IPS-20b (cell line): ENCODE data around the gene RNU6-9.
A peak's percentile ranks its signal among the peaks of the same experiment; 100 is the strongest.
"Not testable (repeated sequence)": the region's sequence is repeated elsewhere in the genome, so short reads cannot be mapped to it uniquely, and the experiment has no call there.

Experiments used
- H3K27ac ChIP-seq: one replicate; pipeline ENCODE4 v1.5.1; 2013; ENCODE audit warnings: low read length
- H3K27me3 ChIP-seq: 2 replicates; pipeline ENCODE4 v1.6.1; 2013; ENCODE audit warnings: mild to moderate bottlenecking, low read length, inconsistent platforms; ENCODE audit not compliant: insufficient read depth
- H3K36me3 ChIP-seq: 2 replicates; pipeline ENCODE4 v1.6.1; 2013; ENCODE audit warnings: low read depth, mild to moderate bottlenecking, inconsistent platforms, low read length, moderate library complexity; ENCODE audit not compliant: insufficient read depth
- H3K4me1 ChIP-seq: 2 replicates; pipeline ENCODE4 v1.6.1; 2013; ENCODE audit warnings: mild to moderate bottlenecking, control low read depth, inconsistent platforms, low read length, moderate library complexity; ENCODE audit not compliant: insufficient read depth
- H3K4me3 ChIP-seq: 2 replicates; pipeline ENCODE4 v1.5.1; 2013; ENCODE audit warnings: mild to moderate bottlenecking, low read length, inconsistent platforms
- H3K9ac ChIP-seq: 2 replicates; pipeline ENCODE4 v1.6.1; 2013; ENCODE audit warnings: low read depth, mild to moderate bottlenecking, inconsistent platforms, low read length, moderate library complexity
- H3K9me3 ChIP-seq: 2 replicates; pipeline ENCODE4 v1.6.1; 2013; ENCODE audit warnings: mild to moderate bottlenecking, low read depth, low read length, inconsistent platforms; ENCODE audit not compliant: insufficient read depth

Gene RNU6-9

GRCh38 chr19:892894-893689 is at the start of gene RNU6-9, which contains the start of gene MED16:
Gene RNU6-9, plus strand, starts transcription at chr19:893484.
Gene MED16, minus strand, starts transcription at chr19:893187. Its CDS starts 2,056 bp downstream, at chr19:891131.
- Histone ChIP-seq H3K4me1 (no peaks in the 10 kb centered on the region), H3K27ac (peak within 1 kb of the TSS; percentile 75)

GRCh38 chr19:843836-844545 is 49.3 kb upstream of the RNU6-9 start:
- Histone ChIP-seq H3K9me3 (no peaks in the 10 kb centered on the region), H3K36me3 (no peaks in the 10 kb centered on the region), H3K9ac (no peak overlapping the region), H3K27ac (no peak overlapping the region), H3K4me3 (no peak overlapping the region; the same call in 1 of the 2 replicates), H3K4me1 (no peaks in the 10 kb centered on the region), H3K27me3 (peaks cover 32% of the 10 kb centered on the region)

More at GRCh38 chr19:892894-893689, at the start of gene RNU6-9, which contains the start of gene MED16:
- Histone ChIP-seq H3K9me3 (no peaks in the 10 kb centered on the region), H3K9ac (peak within 1 kb of the TSS; percentile 76), H3K27me3 (no peaks in the 10 kb centered on the region), H3K4me3 (peak within 1 kb of the TSS; percentile 84), H3K36me3 (peaks cover 33% of the 10 kb centered on the region)

GRCh38 chr19:844546-844971 is 48.7 kb upstream of the RNU6-9 start:
- H3K27me3 ChIP-seq = peaks cover 32% of the 10 kb centered on the region
- H3K4me1 ChIP-seq = no peaks in the 10 kb centered on the region
- no peaks in the 10 kb centered on the region for H3K9me3 ChIP-seq
- H3K36me3 ChIP-seq = no peaks in the 10 kb centered on the region
- no peak overlapping the region for H3K9ac ChIP-seq
- H3K4me3 ChIP-seq = no peak overlapping the region
- H3K27ac ChIP-seq = no peak overlapping the region

- H3K4me3 ChIP-seq = no peak overlapping the region
- H3K9ac ChIP-seq = no peak overlapping the region
- H3K9me3 ChIP-seq = no peaks in the 10 kb centered on the region
- no peak overlapping the region for H3K27ac ChIP-seq
- peaks cover 32% of the 10 kb centered on the region for H3K27me3 ChIP-seq
- no peaks in the 10 kb centered on the region for H3K36me3 ChIP-seq
- no peaks in the 10 kb centered on the region for H3K4me1 ChIP-seq
Observed at GRCh38 chr19:845707-846521, 47.4 kb upstream of the RNU6-9 start.

GRCh38 chr19:848386-848921 is 44.8 kb upstream of the RNU6-9 start:
- no peak overlapping the region for H3K27ac ChIP-seq
- H3K9ac ChIP-seq = no peak overlapping the region
- H3K36me3 ChIP-seq = no peaks in the 10 kb centered on the region
- peaks cover 16% of the 10 kb centered on the region for H3K27me3 ChIP-seq
- no peak overlapping the region for H3K4me3 ChIP-seq
- no peaks in the 10 kb centered on the region for H3K4me1 ChIP-seq
- H3K9me3 ChIP-seq = no peaks in the 10 kb centered on the region

GRCh38 chr19:849195-849594 is 44.1 kb upstream of the RNU6-9 start:
- H3K27ac ChIP-seq, H3K36me3 ChIP-seq, H3K9ac ChIP-seq, H3K4me3 ChIP-seq, H3K4me1 ChIP-seq, H3K9me3 ChIP-seq: not testable (repeated sequence)
- peaks cover 10% of the 10 kb centered on the region for H3K27me3 ChIP-seq

- Histone ChIP-seq H3K4me3 (no peak overlapping the region), H3K27ac (no peak overlapping the region)
Observed at GRCh38 chr19:850221-850978, 42.9 kb upstream of the RNU6-9 start.

GRCh38 chr19:850979-851335 is 42.3 kb upstream of the RNU6-9 start:
- Histone ChIP-seq H3K9me3 (no peaks in the 10 kb centered on the region), H3K27ac (no peak overlapping the region), H3K9ac (no peak overlapping the region), H3K4me3 (no peak overlapping the region), H3K27me3 (no peaks in the 10 kb centered on the region), H3K36me3 (no peaks in the 10 kb centered on the region), H3K4me1 (no peaks in the 10 kb centered on the region)

More at GRCh38 chr19:850221-850978, 42.9 kb upstream of the RNU6-9 start:
- Histone ChIP-seq H3K9ac (no peak overlapping the region), H3K27me3 (no peaks in the 10 kb centered on the region), H3K4me1 (no peaks in the 10 kb centered on the region), H3K36me3 (no peaks in the 10 kb centered on the region), H3K9me3 (no peaks in the 10 kb centered on the region)

- Histone ChIP-seq H3K9me3 (no peaks in the 10 kb centered on the region), H3K27me3 (no peaks in the 10 kb centered on the region), H3K36me3 (no peaks in the 10 kb centered on the region), H3K4me1 (no peaks in the 10 kb centered on the region), H3K4me3 (no peak within 1 kb of the TSS), H3K9ac (no peak within 1 kb of the TSS), H3K27ac (no peak within 1 kb of the TSS)
Observed at GRCh38 chr19:852136-853013, 40.9 kb upstream of the RNU6-9 start, which contains the start of gene ELANE. Gene ELANE, plus strand, starts transcription at chr19:852303. Its CDS starts 26 bp downstream, at chr19:852329.

- Histone ChIP-seq H3K4me1 (no peaks in the 10 kb centered on the region), H3K36me3 (no peaks in the 10 kb centered on the region), H3K27ac (no peak overlapping the region), H3K9me3 (no peaks in the 10 kb centered on the region), H3K4me3 (no peak overlapping the region), H3K27me3 (no peaks in the 10 kb centered on the region), H3K9ac (no peak overlapping the region)
Observed at GRCh38 chr19:853014-853585, 40.2 kb upstream of the RNU6-9 start.
